GM12878 (cell line): ENCODE measurements around the gene MZB1. TPM values are rescaled to one million over a fixed set of nuclear protein-coding genes. Genes with fewer than 3 reads are reported as not detected.
"Not testable (repeated sequence)": the region's sequence is repeated elsewhere in the genome, so short reads cannot be mapped to it uniquely, and the experiment has no call there.

Experiments
- ATAC-seq: fragments of 200-7000 bp; cut with Tn5 transposase; 3 replicates; pipeline ENCODE4 v1.9.1; 2020; ENCODE audit warnings: mild to moderate bottlenecking, moderate library complexity
- BruUV-seq: library from RNA; stranded (reverse); fragments of 400-500 nt; replicated peaks from 2 replicates; lab custom pipeline; 2021; lab: Mats Ljungman, UMichigan
- CTCF ChIA-PET: fragments of 300-600 bp; sonication (Branson Sonifier 250); formaldehyde crosslinking; extraction: SDS; loops from one replicate; lab custom pipeline; 2021; ENCODE audit warnings: inconsistent platforms; lab: Yijun Ruan, JAX
- POLR2A ChIA-PET: fragments of 350-600 bp; formaldehyde crosslinking; extraction: SDS; loops from one replicate; lab custom pipeline; 2021; ENCODE audit warnings: inconsistent platforms; lab: Charles Lee
- RAD21 ChIA-PET: fragments of 300-600 bp; sonication (Branson Sonifier 250); formaldehyde crosslinking; loops from one replicate; lab custom pipeline; 2023; ENCODE audit warnings: antibody characterized with exemption; ENCODE audit not compliant: unreplicated experiment; lab: Charles Lee
- SMC1A ChIA-PET: fragments of 300-600 bp; sonication (Branson Sonifier 250); formaldehyde crosslinking; loops from one replicate; lab custom pipeline; 2023; ENCODE audit not compliant: unreplicated experiment, uncharacterized antibody; lab: Charles Lee
- DNase-seq: peaks from one replicate; pipeline ENCODE4 v3.0.0-alpha.2; 2011; ENCODE audit warnings: low read depth, low spot score
- FAIRE-seq: peaks from 3 replicates; lab custom pipeline; 2011; peaks lifted over from hg19 to GRCh38; lab: Jason Lieb, UNC
- H2AFZ ChIP-seq: 2 replicates; pipeline ENCODE4 v1.6.0; 2011; ENCODE audit warnings: low read depth, low read length, control low read depth; ENCODE audit not compliant: control insufficient read depth
- H3K27ac ChIP-seq: 2 replicates; pipeline ENCODE4 v1.5.1; 2011; ENCODE audit warnings: control low read depth; ENCODE audit not compliant: control insufficient read depth, insufficient read depth
- H3K27me3 ChIP-seq, 2 experiments: replicated peaks in 1 of 2; 2 replicates each; pipeline versions ENCODE4 v1.6.0 to v1.6.1; 2011; ENCODE audit warnings: low read length in 1 of 2; ENCODE audit not compliant: control insufficient read depth in 2 of 2, insufficient read depth in 2 of 2
- H3K36me3 ChIP-seq, 2 experiments: 2 replicates each; pipeline ENCODE4 v1.5.1; 2011; ENCODE audit warnings: low read length in 1 of 2; ENCODE audit not compliant: control insufficient read depth in 2 of 2, insufficient read depth in 2 of 2
- H3K4me1 ChIP-seq: 2 replicates; pipeline ENCODE4 v1.6.1; 2011; ENCODE audit warnings: mild to moderate bottlenecking, low read length, moderate library complexity, mixed read lengths; ENCODE audit not compliant: control insufficient read depth, insufficient read depth
- H3K4me2 ChIP-seq: 2 replicates; pipeline ENCODE4 v1.6.0; 2011; ENCODE audit warnings: control low read depth; ENCODE audit not compliant: control insufficient read depth, insufficient read depth
- H3K4me3 ChIP-seq: fragments of 200-600 bp; sonication (generic); 2 replicates; pipeline ENCODE4 v1.5.1; 2016
- H3K79me2 ChIP-seq: 2 replicates; pipeline ENCODE4 v1.6.0; 2011; ENCODE audit warnings: low read length; ENCODE audit not compliant: control insufficient read depth, insufficient read depth
- H3K9ac ChIP-seq: 2 replicates; pipeline ENCODE4 v1.8.0; 2011; ENCODE audit warnings: low read length, control low read depth, mixed read lengths; ENCODE audit not compliant: control insufficient read depth, insufficient read depth
- H3K9me3 ChIP-seq: replicated peaks from 3 replicates; pipeline ENCODE4 v1.5.1; 2011; ENCODE audit warnings: mild to moderate bottlenecking, low read length; ENCODE audit not compliant: control insufficient read depth, insufficient read depth
- H4K20me1 ChIP-seq: 2 replicates; pipeline ENCODE4 v1.6.0; 2011; ENCODE audit not compliant: control insufficient read depth, insufficient read depth
- ETV6 ChIP-seq, 2 experiments: fragments of 450-650 bp in 1 of 2; IDR thresholded peaks in 1 of 2; conservative IDR thresholded peaks in 1 of 2; 2 replicates each; pipeline ENCODE4 v1.6.1; 2014; ENCODE audit warnings: antibody characterized with exemption in 1 of 2, borderline replicate concordance in 1 of 2, low read depth in 1 of 2, mild to moderate bottlenecking in 1 of 2, moderate library complexity in 1 of 2
- MLLT1 ChIP-seq: fragments of 450-650 bp; IDR thresholded peaks from 2 replicates; pipeline ENCODE4 v1.6.1; 2016; ENCODE audit warnings: mild to moderate bottlenecking
- POLR2AphosphoS5 ChIP-seq: IDR thresholded peaks from 2 replicates; pipeline ENCODE4 v1.6.1; 2011; ENCODE audit warnings: mild to moderate bottlenecking, low read length, inconsistent platforms
- YBX1 ChIP-seq: fragments of 450-650 bp; IDR thresholded peaks from 2 replicates; pipeline ENCODE4 v1.6.1; 2016; ENCODE audit warnings: antibody characterized with exemption
- ZBTB40 ChIP-seq: fragments of 450-650 bp; IDR thresholded peaks from 2 replicates; pipeline ENCODE4 v1.6.1; 2016; ENCODE audit warnings: mild to moderate bottlenecking, moderate library complexity, borderline replicate concordance
- WGBS: methylation state at CpG from one replicate; pipeline ENCODE4 v1.1.6; 2016; ENCODE audit warnings: low lambda C conversion rate; ENCODE audit not compliant: insufficient replicate concordance, insufficient coverage; ENCODE audit errors: missing lambda C conversion rate; 5-methylcytosine and 5-hydroxymethylcytosine counted together
- in situ Hi-C: fragments of 300-500 bp; cut with MboI; formaldehyde crosslinking; loops from 9 replicates; pipeline ENCODE4 v1.14.3; 2018; ENCODE audit warnings: mixed read lengths
- intact Hi-C: fragments of 100-400 bp; cut with micrococcal nuclease; formaldehyde crosslinking; loops from one replicate; pipeline ENCODE4 v1.14.2; 2022; ENCODE audit not compliant: unreplicated experiment
- polyA plus RNA-seq, 11 experiments: library from polyadenylated mRNA; depleted of rRNA in 4 of 11; unstranded in 6 of 11; stranded (reverse) in 5 of 11; fragments of >200 nt; fragmentation: Nextera tagmentation in 4 of 11; fragmentation: Illumina TruSeq in 1 of 11; extraction: Ambion mirVana in 4 of 11; extraction: Trizol in 1 of 11; gene quantifications; 1 replicate in 1 of 11; 2 replicates in 10 of 11; pipeline versions ENCODE4 v1.2.1 to v1.2.3, GENCODE V29; 2011 to 2016; ENCODE audit warnings: inconsistent platforms in 2 of 11, missing spikeins in 2 of 11, low read depth in 1 of 11
- total RNA-seq, 4 experiments: library from RNA; depleted of rRNA in 3 of 4; stranded (reverse); fragments of >200 nt in 3 of 4; fragmentation: Illumina TruSeq in 1 of 4; extraction: Trizol in 1 of 4; gene quantifications; 2 replicates each; pipeline versions ENCODE4 v1.2.1 to v1.2.3, GENCODE V29; 2013 to 2021
- TF ChIP-seq, protein P1 (sequence below): IDR thresholded peaks from 2 replicates; pipeline ENCODE4 v1.6.1; 2011; ENCODE audit warnings: borderline replicate concordance, low read depth, mild to moderate bottlenecking, moderate library complexity, low read length; ENCODE audit not compliant: insufficient read depth, poor library complexity, severe bottlenecking

Gene MZB1
- total and polyA plus RNA-seq, 10 of the 15 experiments (the other 5 are each of a cell fraction or from before 2014, with no cell fraction given) = 19.3 to 406 (median 188) TPM

GRCh38 chr5:139386956-139387355 lies 2.8 kb downstream of the MZB1 start:
- ChIA-PET POLR2A (interaction anchor here (0.5 to 6.8 kb wide), 9 partner anchors 9 to 142 kb away, joined by 3 to 74 read pairs (median 4); partner anchors contain the start of genes PAIP2 and SPATA24), RAD21 (interaction anchor here (0.8 to 5.8 kb wide), 5 partner anchors 17 to 136 kb away, joined by 3 to 42 read pairs (median 5); partner anchors contain the start of genes PAIP2 and SPATA24), SMC1A (interaction anchor here (1.0 to 3.9 kb wide), 8 partner anchors 12 to 136 kb away, joined by 3 to 19 read pairs (median 3); partner anchors contain the start of gene SPATA24), CTCF (interaction anchor here (0.7 to 3.2 kb wide), 9 partner anchors 8 to 755 kb away, joined by 3 to 15 read pairs (median 4); partner anchors contain the start of gene PAIP2)
- Histone ChIP-seq H3K4me3 (peak overlapping the region; percentile 19; the same call in 1 of the 2 replicates), H3K4me1 (peaks cover 56% of the 10 kb centered on the region), H3K79me2 (peaks cover 51% of the 10 kb centered on the region), H3K27ac (0 out of 2 replicates have a peak overlapping the region, but pooled peaks have one; percentile 6), H3K4me2 (peak overlapping the region; percentile 15)
- FAIRE-seq, H2AFZ ChIP-seq, in situ Hi-C loops, DNase-seq, H3K9ac ChIP-seq, BruUV-seq, H3K27me3 ChIP-seq, H3K36me3 ChIP-seq, H3K9me3 ChIP-seq, ATAC-seq, H4K20me1 ChIP-seq: not testable (repeated sequence)
- WGBS = 83% methylated on average over 10 of the region's 10 CpGs
- TF ChIP-seq MLLT1 = peak; percentile 51; the same call in 1 of the 2 replicates
- intact Hi-C loops = loop anchor here (5.0 kb wide), 1 partner anchor 190 kb away; the partner anchor contains the start of gene SIL1

- SMC1A ChIA-PET = interaction anchor here (1.0 to 3.9 kb wide), 7 partner anchors 13 to 135 kb away, joined by 3 to 19 read pairs (median 3); partner anchors contain the start of gene SPATA24
- H3K9ac ChIP-seq = no peak overlapping the region
- H3K36me3 ChIP-seq = no peaks in the 10 kb centered on the region; a peak in 2 of 4 replicates
- peak overlapping the region; percentile 19; the same call in 1 of the 2 replicates for H3K4me3 ChIP-seq
- peaks cover 49% of the 10 kb centered on the region for H3K4me1 ChIP-seq
- H3K27me3 ChIP-seq = no peaks in the 10 kb centered on the region
- H3K79me2 ChIP-seq = peaks cover 42% of the 10 kb centered on the region
- no TSS peak for BruUV-seq
- ATAC-seq (no peak), DNase-seq (no peak), FAIRE-seq (no peak)
- POLR2A ChIA-PET = interaction anchor here (0.5 to 6.8 kb wide), 5 partner anchors 10 to 113 kb away, joined by 3 to 74 read pairs (median 4); partner anchors contain the start of genes PAIP2 and SPATA24
- RAD21 ChIA-PET = interaction anchor here (0.7 to 0.8 kb wide), 2 partner anchors 135 to 920 kb away, joined by 3 to 5 read pairs; no protein-coding TSS in a partner anchor
- peak overlapping the region; percentile 51 for H3K4me2 ChIP-seq
- CTCF ChIA-PET = interaction anchor here (0.9 to 3.2 kb wide), 4 partner anchors 12 to 135 kb away, joined by 3 to 15 read pairs (median 4); no protein-coding TSS in a partner anchor
- intact Hi-C loops = loop anchor here (5.0 kb wide), 1 partner anchor 189 kb away; the partner anchor contains the start of gene SIL1
- H3K27ac ChIP-seq = peak overlapping the region; percentile 62
- no peaks in the 10 kb centered on the region for H4K20me1 ChIP-seq
- H3K9me3 ChIP-seq = no peaks in the 10 kb centered on the region
- H2AFZ ChIP-seq = no peak overlapping the region
- in situ Hi-C loops = no loop called here
- WGBS = 58% methylated on average over 5 of the region's 5 CpGs
- TF ChIP-seq ZBTB40 (no peak), YBX1 (no peak), POLR2AphosphoS5 (peak; percentile 27; the same call in 1 of the 2 replicates), ETV6 (conservative IDR thresholded peaks at IDR 0.05 in 1 of 2, IDR thresholded peaks at IDR 0.05 in 1 of 2; ENCODE audit: borderline replicate concordance in 1 of 2, low read depth in 1 of 2) (no peak)
- TF ChIP-seq, protein P1, sequence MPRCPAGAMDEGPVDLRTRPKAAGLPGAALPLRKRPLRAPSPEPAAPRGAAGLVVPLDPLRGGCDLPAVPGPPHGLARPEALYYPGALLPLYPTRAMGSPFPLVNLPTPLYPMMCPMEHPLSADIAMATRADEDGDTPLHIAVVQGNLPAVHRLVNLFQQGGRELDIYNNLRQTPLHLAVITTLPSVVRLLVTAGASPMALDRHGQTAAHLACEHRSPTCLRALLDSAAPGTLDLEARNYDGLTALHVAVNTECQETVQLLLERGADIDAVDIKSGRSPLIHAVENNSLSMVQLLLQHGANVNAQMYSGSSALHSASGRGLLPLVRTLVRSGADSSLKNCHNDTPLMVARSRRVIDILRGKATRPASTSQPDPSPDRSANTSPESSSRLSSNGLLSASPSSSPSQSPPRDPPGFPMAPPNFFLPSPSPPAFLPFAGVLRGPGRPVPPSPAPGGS = peak; percentile 84
Observed at GRCh38 chr5:139386050-139386438, 3.7 kb downstream of the MZB1 start.
